K562 (cell line): Measurements from ENCODE around the gene SRMS.

ENCODE experiments used
- BCL6 ChIP-seq: fragments of 250-450 bp; sonication (Bioruptor Pico); IDR thresholded peaks from 2 replicates; pipeline ENCODE4 v1.4.0; 2020
- FOS ChIP-seq: IDR thresholded peaks from 3 replicates; pipeline ENCODE4 v1.6.1; 2011; ENCODE audit not compliant: insufficient read length; ENCODE audit errors: extremely low read depth
- FOXA1 ChIP-seq: fragments of 450-650 bp; IDR thresholded peaks from 2 replicates; pipeline ENCODE4 v1.6.1; 2016; ENCODE audit warnings: mild to moderate bottlenecking, borderline replicate concordance
- HMG20B ChIP-seq: fragments of 250-450 bp; sonication (Bioruptor Pico); IDR thresholded peaks from 2 replicates; pipeline ENCODE4 v1.5.0; 2021; ENCODE audit warnings: mild to moderate bottlenecking
- MAX ChIP-seq: sonication (generic); formaldehyde crosslinking; IDR thresholded peaks from 2 replicates; pipeline ENCODE4 v1.9.0; 2022; ENCODE audit warnings: mild to moderate bottlenecking, missing genetic modification reagents
- MTA2 ChIP-seq: fragments of 450-650 bp; IDR thresholded peaks from 2 replicates; pipeline ENCODE4 v1.6.1; 2016; ENCODE audit warnings: low read depth
- MYC ChIP-seq, 2 experiments: fragments of 250-450 bp in 1 of 2; sonication (Bioruptor Pico) in 1 of 2; IDR thresholded peaks; 2 replicates each; pipeline versions ENCODE4 v1.5.1 to v1.6.1; 2012 to 2021; ENCODE audit warnings: low read depth in 2 of 2, borderline replicate concordance in 1 of 2, improper control_type of control experiment in 1 of 2, low read length in 1 of 2, mild to moderate bottlenecking in 1 of 2, moderate library complexity in 1 of 2
- RB1 ChIP-seq: fragments of 450-650 bp; IDR thresholded peaks from 2 replicates; pipeline ENCODE4 v1.6.1; 2017; ENCODE audit warnings: low read depth, mild to moderate bottlenecking
- ZKSCAN3 ChIP-seq: fragments of 250-450 bp; sonication (Bioruptor Pico); IDR thresholded peaks from 2 replicates; pipeline ENCODE4 v1.4.0; 2020
- ZNF384 ChIP-seq: IDR thresholded peaks from 2 replicates; pipeline ENCODE4 v1.6.1; 2012; ENCODE audit warnings: low read depth, low read length, improper control_type of control experiment
- TF ChIP-seq, protein P1 (sequence below), 3 experiments: IDR thresholded peaks in 2 of 3; conservative IDR thresholded peaks in 1 of 3; 2 replicates each; pipeline ENCODE4 v1.5.1; 2011 to 2012; ENCODE audit warnings: low read length in 3 of 3, mild to moderate bottlenecking in 3 of 3, control low read depth in 2 of 3, improper control_type of control experiment in 1 of 3, inconsistent platforms in 1 of 3, low read depth in 1 of 3, mixed read lengths in 1 of 3, moderate library complexity in 1 of 3; ENCODE audit not compliant: insufficient read depth in 2 of 3
- TF ChIP-seq, protein P2 (sequence below): fragments of 250-450 bp; sonication (Bioruptor Pico); IDR thresholded peaks from 2 replicates; pipeline ENCODE4 v1.8.0; 2022; ENCODE audit warnings: moderate library complexity, mild to moderate bottlenecking, inconsistent platforms

DNA sequence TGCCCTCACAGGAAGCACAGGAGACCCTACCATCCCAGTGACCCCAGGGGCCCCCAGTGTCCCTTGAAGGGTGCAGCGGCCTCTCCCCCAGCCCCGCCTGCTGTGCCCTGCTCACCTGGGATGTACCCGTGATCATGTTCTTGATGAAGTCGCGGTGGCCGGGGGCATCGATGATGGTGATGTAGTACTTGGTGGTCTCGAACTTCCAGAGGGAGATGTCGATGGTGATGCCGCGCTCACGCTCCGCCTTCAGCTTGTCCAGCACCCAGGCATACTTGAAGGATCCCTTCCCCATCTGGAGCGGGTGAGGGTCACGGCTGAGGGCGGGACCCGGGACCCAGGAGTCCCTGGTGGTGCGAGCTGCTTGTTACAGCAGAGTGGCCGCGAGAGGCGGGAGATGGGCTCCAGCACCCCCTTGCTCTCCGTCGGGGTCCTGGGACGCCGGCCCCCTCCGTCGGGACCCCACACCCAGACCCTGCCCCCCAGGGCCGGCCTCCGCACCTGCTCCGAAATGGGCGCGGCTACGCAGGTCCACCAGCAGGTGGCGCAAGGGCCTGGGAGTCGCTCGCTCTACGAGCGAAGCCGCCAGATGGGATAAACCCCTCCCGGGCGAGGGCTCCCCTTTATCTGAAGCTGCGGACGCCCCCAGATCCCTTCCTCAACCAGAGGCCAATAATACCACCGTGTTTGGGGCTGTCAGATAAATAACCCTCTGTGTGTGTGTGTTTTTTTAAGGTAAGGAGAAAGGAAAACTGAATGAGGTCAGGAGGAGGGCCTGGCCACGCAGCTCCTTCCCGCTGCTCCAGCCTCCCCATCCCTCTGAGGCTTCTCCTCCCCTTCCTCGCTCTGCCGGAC lies 51.6 kb downstream of the SRMS start:
- TF ChIP-seq BCL6 (CRISPR knock-in tag): no peak
- TF ChIP-seq, protein P1, sequence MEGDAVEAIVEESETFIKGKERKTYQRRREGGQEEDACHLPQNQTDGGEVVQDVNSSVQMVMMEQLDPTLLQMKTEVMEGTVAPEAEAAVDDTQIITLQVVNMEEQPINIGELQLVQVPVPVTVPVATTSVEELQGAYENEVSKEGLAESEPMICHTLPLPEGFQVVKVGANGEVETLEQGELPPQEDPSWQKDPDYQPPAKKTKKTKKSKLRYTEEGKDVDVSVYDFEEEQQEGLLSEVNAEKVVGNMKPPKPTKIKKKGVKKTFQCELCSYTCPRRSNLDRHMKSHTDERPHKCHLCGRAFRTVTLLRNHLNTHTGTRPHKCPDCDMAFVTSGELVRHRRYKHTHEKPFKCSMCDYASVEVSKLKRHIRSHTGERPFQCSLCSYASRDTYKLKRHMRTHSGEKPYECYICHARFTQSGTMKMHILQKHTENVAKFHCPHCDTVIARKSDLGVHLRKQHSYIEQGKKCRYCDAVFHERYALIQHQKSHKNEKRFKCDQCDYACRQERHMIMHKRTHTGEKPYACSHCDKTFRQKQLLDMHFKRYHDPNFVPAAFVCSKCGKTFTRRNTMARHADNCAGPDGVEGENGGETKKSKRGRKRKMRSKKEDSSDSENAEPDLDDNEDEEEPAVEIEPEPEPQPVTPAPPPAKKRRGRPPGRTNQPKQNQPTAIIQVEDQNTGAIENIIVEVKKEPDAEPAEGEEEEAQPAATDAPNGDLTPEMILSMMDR (IDR thresholded peaks at IDR 0.05 in 2 of 3, conservative IDR thresholded peaks at IDR 0.05 in 1 of 3; ENCODE audit: insufficient read depth in 2 of 3, low read depth in 1 of 3, low read length in 3 of 3): peak; percentile 81 to 93 (median 87)
- no peak for TF ChIP-seq MTA2
- TF ChIP-seq MAX (CRISPR knock-in tag): peak; percentile 60; the same call in 1 of the 2 replicates
- TF ChIP-seq FOS: no peak
- no peak for TF ChIP-seq HMG20B (CRISPR knock-in tag)
- TF ChIP-seq FOXA1: no peak
- TF ChIP-seq ZKSCAN3 (CRISPR knock-in tag): no peak
- TF ChIP-seq, protein P2, sequence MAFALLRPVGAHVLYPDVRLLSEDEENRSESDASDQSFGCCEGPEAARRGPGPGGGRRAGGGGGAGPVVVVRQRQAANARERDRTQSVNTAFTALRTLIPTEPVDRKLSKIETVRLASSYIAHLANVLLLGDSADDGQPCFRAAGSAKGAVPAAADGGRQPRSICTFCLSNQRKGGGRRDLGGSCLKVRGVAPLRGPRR (CRISPR knock-in tag): no peak
- no peak for TF ChIP-seq ZNF384
- no peak for TF ChIP-seq MYC (IDR thresholded peaks at IDR 0.05; ENCODE audit: low read depth, low read length)
- no peak for TF ChIP-seq MYC (CRISPR knock-in tag; IDR thresholded peaks at IDR 0.05; ENCODE audit: borderline replicate concordance, low read depth)
- TF ChIP-seq RB1: peak; percentile 59; the same call in 1 of the 2 replicates
